ENCODE data around the gene SASH1.

DNA sequence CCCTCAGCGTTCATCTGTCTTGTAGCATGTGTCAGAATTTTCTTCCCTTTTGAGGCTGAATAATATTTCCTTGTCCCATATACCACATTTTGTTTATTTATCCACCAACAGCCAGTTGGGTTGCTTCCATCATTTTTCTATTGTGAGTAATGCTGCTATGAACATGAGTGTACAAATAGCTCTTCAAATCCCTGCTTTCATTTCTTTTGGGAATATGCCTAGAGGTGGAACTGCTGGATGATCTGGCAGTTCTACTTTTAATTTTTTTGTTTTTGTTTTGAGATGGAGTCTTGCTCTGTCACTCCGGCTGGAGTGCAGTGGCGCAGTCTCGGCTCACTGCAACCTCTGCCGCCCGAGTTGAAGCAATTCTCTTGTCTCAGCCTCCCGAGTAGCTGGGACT, 64.7 kb downstream of the SASH1 start:
- TF ChIP-seq, protein P1, sequence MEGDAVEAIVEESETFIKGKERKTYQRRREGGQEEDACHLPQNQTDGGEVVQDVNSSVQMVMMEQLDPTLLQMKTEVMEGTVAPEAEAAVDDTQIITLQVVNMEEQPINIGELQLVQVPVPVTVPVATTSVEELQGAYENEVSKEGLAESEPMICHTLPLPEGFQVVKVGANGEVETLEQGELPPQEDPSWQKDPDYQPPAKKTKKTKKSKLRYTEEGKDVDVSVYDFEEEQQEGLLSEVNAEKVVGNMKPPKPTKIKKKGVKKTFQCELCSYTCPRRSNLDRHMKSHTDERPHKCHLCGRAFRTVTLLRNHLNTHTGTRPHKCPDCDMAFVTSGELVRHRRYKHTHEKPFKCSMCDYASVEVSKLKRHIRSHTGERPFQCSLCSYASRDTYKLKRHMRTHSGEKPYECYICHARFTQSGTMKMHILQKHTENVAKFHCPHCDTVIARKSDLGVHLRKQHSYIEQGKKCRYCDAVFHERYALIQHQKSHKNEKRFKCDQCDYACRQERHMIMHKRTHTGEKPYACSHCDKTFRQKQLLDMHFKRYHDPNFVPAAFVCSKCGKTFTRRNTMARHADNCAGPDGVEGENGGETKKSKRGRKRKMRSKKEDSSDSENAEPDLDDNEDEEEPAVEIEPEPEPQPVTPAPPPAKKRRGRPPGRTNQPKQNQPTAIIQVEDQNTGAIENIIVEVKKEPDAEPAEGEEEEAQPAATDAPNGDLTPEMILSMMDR (IDR thresholded peaks at IDR 0.05), result no peak
- peak; percentile 17 to 80 for TF ChIP-seq POLR2AphosphoS5 (IDR thresholded peaks at IDR 0.05; ENCODE audit: insufficient read depth in 1 of 2, low read depth in 1 of 2)
- TF ChIP-seq POLR2A (IDR thresholded peaks at IDR 0.05), result no peak
